Lower leg skin (tissue), 3 donors: ENCODE results near the gene KLHL25.
"Not testable (repeated sequence)": the region's sequence is repeated elsewhere in the genome, so short reads cannot be mapped to it uniquely, and the experiment has no call there.

ENCODE experiments used
- POLR2A ChIP-seq, 2 donors: fragments of 450-650 bp; IDR thresholded peaks; one replicate each; pipeline ENCODE4 v1.6.1; 2016 to 2017; ENCODE audit warnings: antibody characterized with exemption in 2 of 2, mild to moderate bottlenecking in 1 of 2, moderate library complexity in 1 of 2
- TF ChIP-seq, protein P1 (sequence below), 3 donors: fragments of 450-650 bp; IDR thresholded peaks; one replicate each; pipeline ENCODE4 v1.5.1; 2016; ENCODE audit warnings: antibody characterized with exemption in 3 of 3, mild to moderate bottlenecking in 3 of 3, moderate library complexity in 2 of 3

DNA sequence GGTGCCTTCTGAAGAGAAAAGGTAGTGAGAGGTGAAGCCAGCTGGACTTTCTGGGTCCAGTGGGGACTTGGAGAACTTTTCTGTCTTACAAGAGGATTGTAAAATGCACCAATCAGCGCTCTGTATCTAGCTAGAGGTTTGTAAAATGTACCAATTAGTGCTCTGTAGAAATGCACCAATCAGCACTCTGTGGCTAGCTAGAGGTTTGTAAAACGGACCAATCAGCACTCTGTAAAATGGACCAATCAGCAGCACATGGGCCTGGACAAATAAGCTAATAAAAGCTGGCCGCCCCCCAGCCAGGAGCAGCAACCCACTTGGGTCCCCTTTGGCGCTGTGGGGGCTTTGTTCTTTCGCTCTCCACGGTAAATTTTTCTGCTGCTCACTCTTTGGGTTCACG is 1.6 kb upstream of the KLHL25 start:
- TF ChIP-seq, protein P1, sequence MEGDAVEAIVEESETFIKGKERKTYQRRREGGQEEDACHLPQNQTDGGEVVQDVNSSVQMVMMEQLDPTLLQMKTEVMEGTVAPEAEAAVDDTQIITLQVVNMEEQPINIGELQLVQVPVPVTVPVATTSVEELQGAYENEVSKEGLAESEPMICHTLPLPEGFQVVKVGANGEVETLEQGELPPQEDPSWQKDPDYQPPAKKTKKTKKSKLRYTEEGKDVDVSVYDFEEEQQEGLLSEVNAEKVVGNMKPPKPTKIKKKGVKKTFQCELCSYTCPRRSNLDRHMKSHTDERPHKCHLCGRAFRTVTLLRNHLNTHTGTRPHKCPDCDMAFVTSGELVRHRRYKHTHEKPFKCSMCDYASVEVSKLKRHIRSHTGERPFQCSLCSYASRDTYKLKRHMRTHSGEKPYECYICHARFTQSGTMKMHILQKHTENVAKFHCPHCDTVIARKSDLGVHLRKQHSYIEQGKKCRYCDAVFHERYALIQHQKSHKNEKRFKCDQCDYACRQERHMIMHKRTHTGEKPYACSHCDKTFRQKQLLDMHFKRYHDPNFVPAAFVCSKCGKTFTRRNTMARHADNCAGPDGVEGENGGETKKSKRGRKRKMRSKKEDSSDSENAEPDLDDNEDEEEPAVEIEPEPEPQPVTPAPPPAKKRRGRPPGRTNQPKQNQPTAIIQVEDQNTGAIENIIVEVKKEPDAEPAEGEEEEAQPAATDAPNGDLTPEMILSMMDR (IDR thresholded peaks at IDR 0.05) = not testable (repeated sequence)
- TF ChIP-seq POLR2A (IDR thresholded peaks at IDR 0.05) = not testable (repeated sequence)
